Sciatic nerve (tissue), 2 donors: ENCODE measurements around the gene MINDY2. TPM values are rescaled to one million over a fixed set of nuclear protein-coding genes. Genes with fewer than 3 reads are reported as not detected.
"Not testable (repeated sequence)": the region's sequence is repeated elsewhere in the genome, so short reads cannot be mapped to it uniquely, and the experiment has no call there.

ENCODE experiments used
- ATAC-seq: fragments of 200-7000 bp; cut with Tn5 transposase; one replicate; pipeline ENCODE4 v1.9.1; 2020; ENCODE audit warnings: mild to moderate bottlenecking, moderate library complexity
- DNase-seq: peaks from one replicate; pipeline ENCODE4 v3.0.0-alpha.2; 2020; ENCODE audit warnings: low spot score
- intact Hi-C: fragments of 100-400 bp; cut with DNase I; formaldehyde crosslinking; loops from one replicate; pipeline ENCODE4 v1.14.2; 2022
- total RNA-seq: library from RNA; stranded (reverse); fragmentation: NEBNext Ultra II Directional; extraction: Animal tissue kit (Norgen Biotek cat#: 25700); gene quantifications from one replicate; pipeline ENCODE4 v1.2.1, GENCODE V29; 2021
- donor health status: DM: no; HTN: no; CAD: no.
- donor health status: DM: no; HTN: no; CAD: no.

MINDY2 gene
- total RNA-seq, 1 donor from 2014 or later: 61.6 TPM

GRCh38 chr15:58748852-58749531, 22.1 kb upstream of the MINDY2 start:
- ATAC-seq (no peak), DNase-seq (peak; percentile 75)
- intact Hi-C loops: no loop called here

- peak; percentile 99 for ATAC-seq
- intact Hi-C loops: loop anchor here (10.0 kb wide), 1 partner anchor 525 kb away; no protein-coding TSS in a partner anchor
- DNase-seq: peak; percentile 99
These were observed 21.4 kb upstream of the MINDY2 start, which contains the start of gene ADAM10 for GRCh38 chr15:58749532-58750337. TSS of gene ADAM10 (minus strand) at chr15:58749707. CDS start at chr15:58749534, 173 bp downstream.

GRCh38 chr15:58752716-58753115, 18.4 kb upstream of the MINDY2 start:
- intact Hi-C loops: loop anchor here (10.0 kb wide), 1 partner anchor 528 kb away; no protein-coding TSS in a partner anchor
- no peak for DNase-seq
- no peak for ATAC-seq

GRCh38 chr15:58755350-58755749, 15.8 kb upstream of the MINDY2 start:
- intact Hi-C loops: loop anchor here (10.0 kb wide), 1 partner anchor 531 kb away; no protein-coding TSS in a partner anchor
- no peak for ATAC-seq

GRCh38 chr15:58755956-58756355, 15.1 kb upstream of the MINDY2 start:
- ATAC-seq (no peak), DNase-seq (no peak)
- intact Hi-C loops: loop anchor here (10.0 kb wide), 1 partner anchor 531 kb away; no protein-coding TSS in a partner anchor

More at GRCh38 chr15:58755350-58755749, 15.8 kb upstream of the MINDY2 start:
- DNase-seq: no peak

- no peak for DNase-seq
- intact Hi-C loops: loop anchor here (10.0 kb wide), 1 partner anchor 533 kb away; no protein-coding TSS in a partner anchor
- peak; percentile 82 for ATAC-seq
These were observed 13.0 kb upstream of the MINDY2 start for GRCh38 chr15:58758141-58758540.

GRCh38 chr15:58760385-58761009, 10.6 kb upstream of the MINDY2 start:
- ATAC-seq (no peak), DNase-seq (no peak)
- intact Hi-C loops: no loop called here

GRCh38 chr15:58761010-58761388, 10.1 kb upstream of the MINDY2 start:
- intact Hi-C loops: no loop called here
- DNase-seq: no peak
- no peak for ATAC-seq

- DNase-seq (no peak), ATAC-seq (no peak)
- intact Hi-C loops: no loop called here
These were observed 8.8 kb upstream of the MINDY2 start for GRCh38 chr15:58762285-58762684.

- DNase-seq: no peak
- intact Hi-C loops: no loop called here
These were observed 8.4 kb upstream of the MINDY2 start for GRCh38 chr15:58762731-58763130.

GRCh38 chr15:58764468-58764867, 6.6 kb upstream of the MINDY2 start:
- DNase-seq (no peak), ATAC-seq (no peak)
- intact Hi-C loops: no loop called here

More at GRCh38 chr15:58762731-58763130, 8.4 kb upstream of the MINDY2 start:
- ATAC-seq: no peak

GRCh38 chr15:58766290-58766689, 4.8 kb upstream of the MINDY2 start:
- DNase-seq (no peak), ATAC-seq (no peak)
- intact Hi-C loops: no loop called here

GRCh38 chr15:58768601-58769004, 2.5 kb upstream of the MINDY2 start:
- intact Hi-C loops, ATAC-seq, DNase-seq: not testable (repeated sequence)

- DNase-seq (no peak), ATAC-seq (peak; percentile 65)
- intact Hi-C loops: no loop called here
These were observed 614 bp upstream of the MINDY2 start for GRCh38 chr15:58770519-58770856.

- DNase-seq: peak; percentile 78
- intact Hi-C loops: no loop called here
- peak; percentile 15 for ATAC-seq
These were observed 634 bp downstream of the MINDY2 start for GRCh38 chr15:58771621-58772250.

- no peak for DNase-seq
- intact Hi-C loops: no loop called here
- no peak for ATAC-seq
These were observed 1.9 kb downstream of the MINDY2 start for GRCh38 chr15:58773024-58773423.

- intact Hi-C loops: no loop called here
- no peak for ATAC-seq
- DNase-seq: no peak
These were observed 4.3 kb downstream of the MINDY2 start for GRCh38 chr15:58775402-58775801.

GRCh38 chr15:58777107-58777506, 6.0 kb downstream of the MINDY2 start:
- DNase-seq (no peak), ATAC-seq (no peak)
- intact Hi-C loops: no loop called here

GRCh38 chr15:58779554-58779953, 8.5 kb downstream of the MINDY2 start:
- DNase-seq (no peak), ATAC-seq (no peak)
- intact Hi-C loops: no loop called here
